ENCODE data around the gene IQSEC3. TPM values are rescaled to one million over a fixed set of nuclear protein-coding genes. Genes with fewer than 3 reads are reported as not detected.
"Not testable (repeated sequence)": the region's sequence is repeated elsewhere in the genome, so short reads cannot be mapped to it uniquely, and the experiment has no call there.

Gene IQSEC3
- total RNA-seq, 1 donor from 2014 or later, result 0.25 TPM

- intact Hi-C loops (cut with micrococcal nuclease), result no loop called here
- no peaks in the 10 kb centered on the region for H3K4me1 Mint-ChIP-seq (ENCODE audit: low read depth)
- H3K36me3 Mint-ChIP-seq (ENCODE audit: low read depth), result no peaks in the 10 kb centered on the region
- H3K9me3 Mint-ChIP-seq, result no peaks in the 10 kb centered on the region
- H3K27ac Mint-ChIP-seq, result no peak overlapping the region
- H3K27me3 Mint-ChIP-seq (ENCODE audit: low read depth), result peaks cover 18% of the 10 kb centered on the region
- H3K4me3 Mint-ChIP-seq (ENCODE audit: low read depth), result no peak overlapping the region
- DNase-seq (ENCODE audit: low spot score), result no peak
These were observed 9.0 kb upstream of the IQSEC3 start for GRCh38 chr12:57539-57938.

- Mint-ChIP-seq H3K27ac (no peak overlapping the region), H3K27me3 (ENCODE audit: low read depth) (peaks cover 18% of the 10 kb centered on the region), H3K36me3 (ENCODE audit: low read depth) (no peaks in the 10 kb centered on the region), H3K9me3 (no peaks in the 10 kb centered on the region), H3K4me1 (ENCODE audit: low read depth) (no peaks in the 10 kb centered on the region), H3K4me3 (ENCODE audit: low read depth) (no peak overlapping the region)
- intact Hi-C loops (cut with micrococcal nuclease), result no loop called here
- no peak for DNase-seq (ENCODE audit: low spot score)
These were observed 7.7 kb upstream of the IQSEC3 start for GRCh38 chr12:58832-59231.

- H3K4me1 Mint-ChIP-seq (ENCODE audit: low read depth); H3K4me3 Mint-ChIP-seq (ENCODE audit: low read depth); DNase-seq (ENCODE audit: low spot score); intact Hi-C loops (cut with micrococcal nuclease); H3K36me3 Mint-ChIP-seq (ENCODE audit: low read depth); H3K9me3 Mint-ChIP-seq; H3K27ac Mint-ChIP-seq: not testable (repeated sequence)
- peaks cover 20% of the 10 kb centered on the region for H3K27me3 Mint-ChIP-seq (ENCODE audit: low read depth)
These were observed 4.7 kb upstream of the IQSEC3 start for GRCh38 chr12:61845-62244.

GRCh38 chr12:65491-66063, 990 bp upstream of the IQSEC3 start:
- H3K36me3 Mint-ChIP-seq (ENCODE audit: low read depth); DNase-seq (ENCODE audit: low spot score); H3K27ac Mint-ChIP-seq; H3K4me3 Mint-ChIP-seq (ENCODE audit: low read depth); H3K4me1 Mint-ChIP-seq (ENCODE audit: low read depth); H3K27me3 Mint-ChIP-seq (ENCODE audit: low read depth); H3K9me3 Mint-ChIP-seq; intact Hi-C loops (cut with micrococcal nuclease): not testable (repeated sequence)

- H3K4me3 Mint-ChIP-seq (ENCODE audit: low read depth); H3K4me1 Mint-ChIP-seq (ENCODE audit: low read depth); intact Hi-C loops (cut with micrococcal nuclease); H3K36me3 Mint-ChIP-seq (ENCODE audit: low read depth); H3K27ac Mint-ChIP-seq; H3K27me3 Mint-ChIP-seq (ENCODE audit: low read depth); DNase-seq (ENCODE audit: low spot score); H3K9me3 Mint-ChIP-seq: not testable (repeated sequence)
These were observed 376 bp downstream of the IQSEC3 start for GRCh38 chr12:66782-67504.

GRCh38 chr12:69677-70076, 3.1 kb downstream of the IQSEC3 start:
- H3K4me1 Mint-ChIP-seq (ENCODE audit: low read depth); H3K27me3 Mint-ChIP-seq (ENCODE audit: low read depth); DNase-seq (ENCODE audit: low spot score); H3K27ac Mint-ChIP-seq; H3K9me3 Mint-ChIP-seq; intact Hi-C loops (cut with micrococcal nuclease); H3K4me3 Mint-ChIP-seq (ENCODE audit: low read depth); H3K36me3 Mint-ChIP-seq (ENCODE audit: low read depth): not testable (repeated sequence)

- intact Hi-C loops (cut with micrococcal nuclease); H3K36me3 Mint-ChIP-seq (ENCODE audit: low read depth); DNase-seq (ENCODE audit: low spot score); H3K4me1 Mint-ChIP-seq (ENCODE audit: low read depth); H3K4me3 Mint-ChIP-seq (ENCODE audit: low read depth); H3K9me3 Mint-ChIP-seq; H3K27me3 Mint-ChIP-seq (ENCODE audit: low read depth); H3K27ac Mint-ChIP-seq: not testable (repeated sequence)
These were observed 4.0 kb downstream of the IQSEC3 start for GRCh38 chr12:70541-70940.

GRCh38 chr12:72018-72417, 5.5 kb downstream of the IQSEC3 start:
- intact Hi-C loops (cut with micrococcal nuclease); H3K4me1 Mint-ChIP-seq (ENCODE audit: low read depth); H3K4me3 Mint-ChIP-seq (ENCODE audit: low read depth); H3K27ac Mint-ChIP-seq; H3K36me3 Mint-ChIP-seq (ENCODE audit: low read depth); H3K9me3 Mint-ChIP-seq; DNase-seq (ENCODE audit: low spot score); H3K27me3 Mint-ChIP-seq (ENCODE audit: low read depth): not testable (repeated sequence)

GRCh38 chr12:74420-75190, 8.0 kb downstream of the IQSEC3 start:
- DNase-seq (ENCODE audit: low spot score), result not testable (repeated sequence)

GRCh38 chr12:75541-75940, 9.0 kb downstream of the IQSEC3 start:
- DNase-seq (ENCODE audit: low spot score); H3K4me1 Mint-ChIP-seq (ENCODE audit: low read depth); H3K36me3 Mint-ChIP-seq (ENCODE audit: low read depth); intact Hi-C loops (cut with micrococcal nuclease); H3K9me3 Mint-ChIP-seq; H3K27ac Mint-ChIP-seq; H3K4me3 Mint-ChIP-seq (ENCODE audit: low read depth): not testable (repeated sequence)
- H3K27me3 Mint-ChIP-seq (ENCODE audit: low read depth), result peaks cover 17% of the 10 kb centered on the region

More at GRCh38 chr12:74420-75190, 8.0 kb downstream of the IQSEC3 start:
- H3K4me3 Mint-ChIP-seq (ENCODE audit: low read depth); intact Hi-C loops (cut with micrococcal nuclease); H3K36me3 Mint-ChIP-seq (ENCODE audit: low read depth); H3K27ac Mint-ChIP-seq; H3K4me1 Mint-ChIP-seq (ENCODE audit: low read depth); H3K9me3 Mint-ChIP-seq: not testable (repeated sequence)
- peaks cover 12% of the 10 kb centered on the region for H3K27me3 Mint-ChIP-seq (ENCODE audit: low read depth)

GRCh38 chr12:76102-76501, 9.5 kb downstream of the IQSEC3 start:
- DNase-seq (ENCODE audit: low spot score); H3K9me3 Mint-ChIP-seq; H3K4me1 Mint-ChIP-seq (ENCODE audit: low read depth); H3K27ac Mint-ChIP-seq; H3K36me3 Mint-ChIP-seq (ENCODE audit: low read depth); H3K4me3 Mint-ChIP-seq (ENCODE audit: low read depth); intact Hi-C loops (cut with micrococcal nuclease): not testable (repeated sequence)
- peaks cover 18% of the 10 kb centered on the region for H3K27me3 Mint-ChIP-seq (ENCODE audit: low read depth)

GRCh38 chr12:76551-76950, 10.0 kb downstream of the IQSEC3 start:
- peaks cover 22% of the 10 kb centered on the region for H3K27me3 Mint-ChIP-seq (ENCODE audit: low read depth)
- not testable (repeated sequence) for H3K4me1 Mint-ChIP-seq (ENCODE audit: low read depth); H3K36me3 Mint-ChIP-seq (ENCODE audit: low read depth)

GRCh38 chr12:77101-77719, 10.6 kb downstream of the IQSEC3 start:
- H3K36me3 Mint-ChIP-seq (ENCODE audit: low read depth); H3K4me3 Mint-ChIP-seq (ENCODE audit: low read depth); H3K4me1 Mint-ChIP-seq (ENCODE audit: low read depth); H3K27ac Mint-ChIP-seq; intact Hi-C loops (cut with micrococcal nuclease); DNase-seq (ENCODE audit: low spot score); H3K9me3 Mint-ChIP-seq: not testable (repeated sequence)
- peaks cover 26% of the 10 kb centered on the region for H3K27me3 Mint-ChIP-seq (ENCODE audit: low read depth)

More at GRCh38 chr12:76551-76950, 10.0 kb downstream of the IQSEC3 start:
- H3K4me3 Mint-ChIP-seq (ENCODE audit: low read depth); DNase-seq (ENCODE audit: low spot score); intact Hi-C loops (cut with micrococcal nuclease); H3K9me3 Mint-ChIP-seq; H3K27ac Mint-ChIP-seq: not testable (repeated sequence)

Data from activated T-helper 2 cell treated with anti-CD3 and anti-CD28 coated beads, Interferon-gamma antibody, Interleukin-2, Interleukin-4, amounts not matched to agents 10 μg/mL and 5 μg/mL and 100 μg/mL, durations not matched to agents 14 hours and 24 hours and 36 hours (primary cell).